Naive thymus-derived CD4-positive, alpha-beta T cell (primary cell): Measurements from ENCODE around the gene DIS3L2. TPM values are rescaled to one million over a fixed set of nuclear protein-coding genes. Genes with fewer than 3 reads are reported as not detected.
"Not testable (repeated sequence)": the region's sequence is repeated elsewhere in the genome, so short reads cannot be mapped to it uniquely, and the experiment has no call there.

Source experiments
- ATAC-seq: fragments of 150-1000 bp; cut with Tn5 transposase; 2 replicates; pipeline ENCODE4 v1.10.0; 2021; ENCODE audit warnings: mild to moderate bottlenecking, moderate library complexity
- CTCF ChIA-PET: fragments of 350-600 bp; sonication (Branson Sonifier 250); formaldehyde crosslinking; loops from one replicate; lab custom pipeline; 2021; ENCODE audit warnings: antibody characterized with exemption; lab: Charles Lee
- POLR2A ChIA-PET: fragments of 350-600 bp; sonication (Branson Sonifier 250); formaldehyde crosslinking; loops from one replicate; lab custom pipeline; 2021; ENCODE audit warnings: antibody characterized with exemption, inconsistent platforms; lab: Charles Lee
- DNase-seq, 9 donors: peaks; one replicate each; pipeline versions ENCODE4 v3.0.0 to v3.0.0-alpha.2; 2020 to 2022; ENCODE audit warnings: mixed read lengths in 1 of 9
- H3K27ac ChIP-seq: one replicate; pipeline ENCODE4 v1.7.0; 2013; ENCODE audit warnings: mild to moderate bottlenecking, low read depth, low read length, moderate library complexity
- H3K27me3 ChIP-seq, 2 donors: one replicate each; pipeline ENCODE4 v1.7.0; 2013; ENCODE audit warnings: low read length in 2 of 2, mild to moderate bottlenecking in 2 of 2, moderate library complexity in 2 of 2; ENCODE audit not compliant: control insufficient read depth in 2 of 2, insufficient read depth in 2 of 2
- H3K36me3 ChIP-seq, 3 experiments: 1 replicate in 2 of 3; 2 replicates in 1 of 3; pipeline ENCODE4 v1.7.0; 2013; ENCODE audit warnings: low read length in 3 of 3, mild to moderate bottlenecking in 3 of 3, moderate library complexity in 1 of 3; ENCODE audit not compliant: insufficient read depth in 3 of 3, control insufficient read depth in 2 of 3
- H3K4me1 ChIP-seq, 2 donors: one replicate each; pipeline ENCODE4 v1.7.0; 2013; ENCODE audit warnings: low read length in 2 of 2, mild to moderate bottlenecking in 2 of 2, moderate library complexity in 1 of 2; ENCODE audit not compliant: control insufficient read depth in 2 of 2, insufficient read depth in 2 of 2
- H3K4me3 ChIP-seq: 2 replicates; pipeline ENCODE4 v1.7.0; 2013; ENCODE audit warnings: mild to moderate bottlenecking, low read length
- H3K9me3 ChIP-seq, 3 experiments: 1 replicate in 2 of 3; 2 replicates in 1 of 3; pipeline ENCODE4 v1.7.0; 2013; ENCODE audit warnings: low read length in 3 of 3; ENCODE audit not compliant: control insufficient read depth in 2 of 3
- H3K27ac Mint-ChIP-seq, 9 donors: one replicate each; pipeline ENCODE4 v1.8.0; 2020 to 2022; ENCODE audit warnings: mixed read lengths in 9 of 9, mild to moderate bottlenecking in 8 of 9, moderate library complexity in 5 of 9, inconsistent platforms in 2 of 9
- H3K27me3 Mint-ChIP-seq, 5 donors: one replicate each; pipeline ENCODE4 v1.8.0; 2021 to 2022; ENCODE audit warnings: mixed read lengths in 5 of 5, mild to moderate bottlenecking in 1 of 5
- H3K36me3 Mint-ChIP-seq, 5 donors: one replicate each; pipeline ENCODE4 v1.8.0; 2020 to 2022; ENCODE audit warnings: mixed read lengths in 5 of 5, mild to moderate bottlenecking in 3 of 5, inconsistent platforms in 1 of 5
- H3K4me1 Mint-ChIP-seq, 7 donors: one replicate each; pipeline ENCODE4 v1.8.0; 2020 to 2022; ENCODE audit warnings: mixed read lengths in 7 of 7, mild to moderate bottlenecking in 3 of 7, inconsistent platforms in 1 of 7
- H3K4me3 Mint-ChIP-seq, 10 donors: one replicate each; pipeline ENCODE4 v1.8.0; 2020 to 2022; ENCODE audit warnings: mild to moderate bottlenecking in 10 of 10, mixed read lengths in 10 of 10, moderate library complexity in 6 of 10, inconsistent platforms in 2 of 10
- H3K9me3 Mint-ChIP-seq, 11 donors: one replicate each; pipeline ENCODE4 v1.8.0; 2020 to 2022; ENCODE audit warnings: mixed read lengths in 11 of 11, mild to moderate bottlenecking in 4 of 11, inconsistent platforms in 1 of 11, moderate library complexity in 1 of 11
- intact Hi-C, 2 donors: fragments of 100-400 bp; cut with micrococcal nuclease; formaldehyde crosslinking; loops; one replicate each; pipeline ENCODE4 v1.15.1; 2023
- polyA plus RNA-seq, 2 donors: library from polyadenylated mRNA; unstranded; fragments of 300-500 nt; fragmentation: Illumina TruSeq; gene quantifications; one replicate each; pipeline ENCODE4 v1.2.3, GENCODE V29; 2021
- total RNA-seq, 6 experiments: library from RNA in 5 of 6; stranded (reverse) in 5 of 6; gene quantifications; 1 replicate in 5 of 6; 2 replicates in 1 of 6; pipeline ENCODE4 v1.2.3 and lab custom pipeline; 2021 to 2026

DIS3L2 gene
- total and polyA plus RNA-seq, 7 experiments from 2014 or later, result 17.9 to 78.4 (median 59.7) TPM

GRCh38 chr2:232376713-232377112 is 415.2 kb downstream of the DIS3L2 start:
- ChIA-PET POLR2A (no interaction called here), CTCF (interaction anchor here (1.2 kb wide), 1 partner anchor 455 kb away, joined by 3 read pairs; no protein-coding TSS in a partner anchor)
- H3K36me3 Mint-ChIP-seq, result no peaks in the 10 kb centered on the region
- ATAC-seq (no peak), DNase-seq (no peak)
- no peaks in the 10 kb centered on the region for H3K9me3 Mint-ChIP-seq
- intact Hi-C loops, result no loop called here
- H3K4me1 Mint-ChIP-seq, result no peaks in the 10 kb centered on the region
- Histone ChIP-seq H3K36me3 (no peaks in the 10 kb centered on the region), H3K9me3 (no peaks in the 10 kb centered on the region), H3K27me3 (no peaks in the 10 kb centered on the region), H3K4me1 (no peaks in the 10 kb centered on the region), H3K4me3 (no peak overlapping the region), H3K27ac (no peak overlapping the region)
- H3K27me3 Mint-ChIP-seq, result peaks cover 0 to 1% (median 0%) of the 10 kb centered on the region in 5 donors
- H3K4me3 Mint-ChIP-seq, result no peak overlapping the region
- peak overlapping the region in 1 of 9 donors; percentile 55 for H3K27ac Mint-ChIP-seq

GRCh38 chr2:232377319-232377718 is 415.8 kb downstream of the DIS3L2 start:
- intact Hi-C loops, result no loop called here
- H3K27ac Mint-ChIP-seq, result no peak overlapping the region
- H3K27ac ChIP-seq, result no peak overlapping the region
- no peaks in the 10 kb centered on the region for H3K4me1 ChIP-seq
- no peaks in the 10 kb centered on the region for H3K4me1 Mint-ChIP-seq
- no peak overlapping the region for H3K4me3 Mint-ChIP-seq
- no peak for DNase-seq
- peaks cover 0 to 7% (median 3%) of the 10 kb centered on the region in 5 donors for H3K27me3 Mint-ChIP-seq
- ChIA-PET CTCF (interaction anchor here (1.2 kb wide), 1 partner anchor 456 kb away, joined by 3 read pairs; no protein-coding TSS in a partner anchor), POLR2A (no interaction called here)
- no peaks in the 10 kb centered on the region for H3K27me3 ChIP-seq
- no peaks in the 10 kb centered on the region for H3K9me3 ChIP-seq
- no peaks in the 10 kb centered on the region for H3K36me3 ChIP-seq
- ATAC-seq, result no peak
- H3K9me3 Mint-ChIP-seq, result no peaks in the 10 kb centered on the region
- no peaks in the 10 kb centered on the region for H3K36me3 Mint-ChIP-seq
- H3K4me3 ChIP-seq, result no peak overlapping the region

DNA sequence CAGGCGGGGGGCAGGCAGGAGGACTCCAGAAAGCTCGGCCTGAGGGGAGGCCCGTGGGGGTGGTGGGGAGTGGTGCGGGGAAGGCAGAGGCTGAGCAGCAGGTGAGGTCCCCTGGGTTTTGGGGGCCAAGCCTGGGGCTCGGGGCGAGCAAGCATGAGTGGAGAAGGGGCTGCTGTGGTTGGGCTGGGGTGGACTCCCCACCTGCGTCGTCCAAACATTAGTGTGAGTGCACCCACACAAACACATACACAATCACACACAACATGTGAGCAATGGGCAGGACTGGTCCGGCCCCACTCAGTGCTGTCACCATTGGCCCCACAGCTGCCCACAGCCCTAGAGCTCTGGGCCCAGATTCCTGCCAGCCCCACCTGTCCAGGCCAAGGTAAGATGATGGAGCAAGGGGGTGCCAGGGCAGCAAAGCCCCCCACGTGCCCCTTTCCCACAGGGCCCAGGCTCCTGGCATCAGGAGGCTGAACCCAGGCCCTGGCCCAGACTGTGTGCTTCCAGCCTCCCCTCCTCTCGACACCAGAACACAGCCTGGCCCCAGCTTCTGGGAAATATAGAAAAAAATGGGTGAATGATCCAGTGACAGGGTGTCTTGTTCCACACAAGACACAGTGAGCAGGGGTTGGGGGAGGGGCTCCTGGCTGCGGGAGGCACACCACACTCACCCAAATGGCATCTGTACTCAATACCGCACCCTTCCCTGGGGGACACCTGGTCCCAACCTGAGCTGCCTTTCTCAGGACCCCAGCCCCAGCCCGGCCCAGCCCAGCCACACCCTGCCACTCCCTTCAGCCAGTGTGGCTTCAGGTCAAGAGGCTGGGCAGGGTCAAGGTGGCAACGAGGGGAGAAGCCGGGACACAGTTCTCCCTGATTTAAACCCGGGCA is 416.6 kb downstream of the DIS3L2 start:
- Histone ChIP-seq H3K4me3 (no peak overlapping the region), H3K27ac (no peak overlapping the region), H3K4me1 (no peaks in the 10 kb centered on the region), H3K36me3 (no peaks in the 10 kb centered on the region), H3K27me3 (no peaks in the 10 kb centered on the region), H3K9me3 (no peaks in the 10 kb centered on the region)
- Mint-ChIP-seq H3K27ac (no peak overlapping the region), H3K4me1 (no peaks in the 10 kb centered on the region), H3K36me3 (no peaks in the 10 kb centered on the region), H3K27me3 (peaks cover 4 to 13% (median 10%) of the 10 kb centered on the region in 5 donors), H3K9me3 (no peaks in the 10 kb centered on the region), H3K4me3 (no peak overlapping the region)
- no peak for DNase-seq
- no peak for ATAC-seq
- ChIA-PET CTCF (interaction anchor here (0.6 kb wide), 1 partner anchor 333 kb away, joined by 6 read pairs; no protein-coding TSS in a partner anchor), POLR2A (no interaction called here)
- intact Hi-C loops, result no loop called here

DNA sequence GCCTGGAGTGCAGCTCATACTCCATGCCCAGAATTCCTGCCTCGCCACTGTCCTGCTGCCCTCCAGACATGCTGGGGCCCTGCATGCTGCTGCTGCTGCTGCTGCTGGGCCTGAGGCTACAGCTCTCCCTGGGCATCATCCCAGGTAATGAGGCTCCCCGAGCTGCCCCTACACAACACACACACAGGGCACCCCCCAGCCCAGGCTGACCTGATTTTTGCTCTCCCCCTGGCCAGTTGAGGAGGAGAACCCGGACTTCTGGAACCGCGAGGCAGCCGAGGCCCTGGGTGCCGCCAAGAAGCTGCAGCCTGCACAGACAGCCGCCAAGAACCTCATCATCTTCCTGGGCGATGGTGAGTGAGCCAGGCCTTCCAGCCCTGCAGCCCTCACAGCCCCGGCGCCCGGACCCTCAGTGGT is 417.2 kb downstream of the DIS3L2 start, which contains the start of gene ALPP:
Gene ALPP (plus strand): TSS at position 17 of the 417 bp plus-strand sequence. CDS start 52 bp downstream, at position 69.
- DNase-seq, H3K27ac ChIP-seq, H3K4me3 Mint-ChIP-seq, H3K9me3 ChIP-seq, H3K4me1 ChIP-seq, intact Hi-C loops, H3K4me3 ChIP-seq, POLR2A ChIA-PET, H3K36me3 ChIP-seq, ATAC-seq, H3K27me3 ChIP-seq, H3K9me3 Mint-ChIP-seq, H3K4me1 Mint-ChIP-seq, H3K27ac Mint-ChIP-seq, H3K36me3 Mint-ChIP-seq: not testable (repeated sequence)
- CTCF ChIA-PET, result interaction anchor here (0.6 kb wide), 1 partner anchor 333 kb away, joined by 6 read pairs; no protein-coding TSS in a partner anchor
- peaks cover 5 to 17% (median 13%) of the 10 kb centered on the region in 5 donors for H3K27me3 Mint-ChIP-seq

GRCh38 chr2:232379610-232380590 is 418.4 kb downstream of the DIS3L2 start:
- H3K36me3 Mint-ChIP-seq, POLR2A ChIA-PET, H3K27ac Mint-ChIP-seq: not testable (repeated sequence)

DNA sequence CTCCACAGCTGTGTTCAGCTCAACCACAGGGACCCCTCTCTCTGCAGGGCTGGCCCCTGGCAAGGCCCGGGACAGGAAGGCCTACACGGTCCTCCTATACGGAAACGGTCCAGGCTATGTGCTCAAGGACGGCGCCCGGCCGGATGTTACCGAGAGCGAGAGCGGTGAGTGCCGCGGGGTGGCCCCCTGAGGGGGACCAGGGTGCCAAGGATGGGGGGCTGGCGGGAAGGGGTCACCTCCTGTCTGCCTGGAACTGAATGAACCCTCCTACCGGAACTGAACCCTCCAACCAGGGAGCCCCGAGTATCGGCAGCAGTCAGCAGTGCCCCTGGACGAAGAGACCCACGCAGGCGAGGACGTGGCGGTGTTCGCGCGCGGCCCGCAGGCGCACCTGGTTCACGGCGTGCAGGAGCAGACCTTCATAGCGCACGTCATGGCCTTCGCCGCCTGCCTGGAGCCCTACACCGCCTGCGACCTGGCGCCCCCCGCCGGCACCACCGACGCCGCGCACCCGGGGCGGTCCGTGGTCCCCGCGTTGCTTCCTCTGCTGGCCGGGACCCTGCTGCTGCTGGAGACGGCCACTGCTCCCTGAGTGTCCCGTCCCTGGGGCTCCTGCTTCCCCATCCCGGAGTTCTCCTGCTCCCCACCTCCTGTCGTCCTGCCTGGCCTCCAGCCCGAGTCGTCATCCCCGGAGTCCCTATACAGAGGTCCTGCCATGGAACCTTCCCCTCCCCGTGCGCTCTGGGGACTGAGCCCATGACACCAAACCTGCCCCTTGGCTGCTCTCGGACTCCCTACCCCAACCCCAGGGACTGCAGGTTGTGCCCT is 419.9 kb downstream of the DIS3L2 start:
- intact Hi-C loops, POLR2A ChIA-PET, H3K27ac ChIP-seq, CTCF ChIA-PET, H3K9me3 Mint-ChIP-seq, H3K4me1 Mint-ChIP-seq, H3K4me1 ChIP-seq, H3K36me3 Mint-ChIP-seq, H3K9me3 ChIP-seq, H3K36me3 ChIP-seq, H3K27me3 ChIP-seq, DNase-seq, H3K4me3 ChIP-seq, H3K27ac Mint-ChIP-seq: not testable (repeated sequence)
- Mint-ChIP-seq H3K4me3 (peak overlapping the region in 5 of 10 donors; percentile 12 to 59 (median 41)), H3K27me3 (peaks cover 30 to 40% (median 33%) of the 10 kb centered on the region in 5 donors)
- peak; percentile 67 for ATAC-seq

More at GRCh38 chr2:232379610-232380590, 418.4 kb downstream of the DIS3L2 start:
- H3K36me3 ChIP-seq, H3K27me3 ChIP-seq, H3K4me1 Mint-ChIP-seq, H3K9me3 Mint-ChIP-seq, ATAC-seq, H3K9me3 ChIP-seq, H3K4me1 ChIP-seq, H3K4me3 ChIP-seq, CTCF ChIA-PET, H3K27ac ChIP-seq, DNase-seq, H3K4me3 Mint-ChIP-seq, intact Hi-C loops: not testable (repeated sequence)
- peaks cover 17 to 26% (median 22%) of the 10 kb centered on the region in 5 donors for H3K27me3 Mint-ChIP-seq
